ENCODE measurements around the gene VPS13D. TPM values are rescaled to one million over a fixed set of nuclear protein-coding genes. Genes with fewer than 3 reads are reported as not detected.

Gene VPS13D
- total and polyA plus RNA-seq, 2 experiments from 2014 or later: 10.7 to 34.9 TPM

GRCh38 chr1:12416101-12416500 lies 186.3 kb downstream of the VPS13D start (continued):
- TF ChIP-seq ZNF462 (CRISPR knock-in tag; IDR thresholded peaks at IDR 0.05): no peak

- no peak overlapping the region for H3K4me3 Mint-ChIP-seq
- H2AFZ ChIP-seq: no peak overlapping the region
- H3K36me3 ChIP-seq (ENCODE audit: insufficient read depth): peaks cover 5% of the 10 kb centered on the region; the same call in 1 of the 2 replicates
- H3K4me1 ChIP-seq (ENCODE audit: insufficient read depth): no peaks in the 10 kb centered on the region
- H3K4me2 ChIP-seq: no peak overlapping the region
- DNase-seq (ENCODE audit: low spot score): no peak
- no peak overlapping the region for H3K27ac Mint-ChIP-seq
- no peak overlapping the region for H3K27ac ChIP-seq (ENCODE audit: low read depth)
- H3K9me2 ChIP-seq (ENCODE audit: insufficient read depth): no peaks in the 10 kb centered on the region
- H3K79me2 ChIP-seq (replicated peaks; ENCODE audit: insufficient read depth): no peaks in the 10 kb centered on the region
- no peaks in the 10 kb centered on the region for H3K4me1 Mint-ChIP-seq
- ATAC-seq: no peak
- no peaks in the 10 kb centered on the region for H3K27me3 ChIP-seq (ENCODE audit: insufficient read depth)
- no peaks in the 10 kb centered on the region; the same call in 2 of the 3 replicates for H3K36me3 Mint-ChIP-seq (ENCODE audit: low read depth)
- H3K27me3 Mint-ChIP-seq (ENCODE audit: insufficient read depth, low read depth, poor library complexity): no peaks in the 10 kb centered on the region
- H4K20me1 ChIP-seq (replicated peaks; ENCODE audit: insufficient read depth): no peaks in the 10 kb centered on the region
- H3K9me3 Mint-ChIP-seq: no peaks in the 10 kb centered on the region
- no peak overlapping the region for H3K4me3 ChIP-seq
- no peaks in the 10 kb centered on the region for H3F3A ChIP-seq (replicated peaks; ENCODE audit: low read depth)
- TF ChIP-seq ZNF331 (CRISPR knock-in tag; IDR thresholded peaks at IDR 0.05; ENCODE audit: low read depth): no peak
- no peak for TF ChIP-seq REST (IDR thresholded peaks at IDR 0.05; ENCODE audit: unreplicated experiment)
- TF ChIP-seq JUNB (IDR thresholded peaks at IDR 0.05; ENCODE audit: unreplicated experiment): no peak
- no peak for TF ChIP-seq ZNF114 (CRISPR knock-in tag; IDR thresholded peaks at IDR 0.05)
- TF ChIP-seq NANOG (IDR thresholded peaks at IDR 0.05; ENCODE audit: borderline replicate concordance): no peak
- no peak for TF ChIP-seq STAT1 (IDR thresholded peaks at IDR 0.05; ENCODE audit: unreplicated experiment)
Measured at GRCh38 chr1:12416744-12417143, 186.9 kb downstream of the VPS13D start.

All from GM23338 (cell line).